Measurements from ENCODE around the gene MKKS. TPM values are rescaled to one million over a fixed set of nuclear protein-coding genes. Genes with fewer than 3 reads are reported as not detected.

MKKS gene
- polyA plus RNA-seq, 2 of the 4 experiments (the other 2 are of a cell fraction) = 24.3 to 85.2 TPM

- Histone ChIP-seq H3K9me3 (peaks cover 15% of the 10 kb centered on the region), H3K27ac (peak overlapping the region; percentile 36 to 77; a peak in 5 of 6 replicates), H3K4me1 (no peaks in the 10 kb centered on the region), H3K4me2 (no peak overlapping the region), H3K4me3 (no peak overlapping the region)
- CTCF ChIA-PET = interaction anchor here (0.6 to 2.1 kb wide), 7 partner anchors 10 to 560 kb away, joined by 3 to 8 read pairs (median 4); no protein-coding TSS in a partner anchor
- ATAC-seq (no peak; a peak in 1 of 6 replicates), FAIRE-seq (peak; percentile 76), DNase-seq (ENCODE audit: low read depth in 1 of 2, low spot score in 1 of 2) (peak in 1 of 2 experiments; percentile 56)
- peak; percentile 54 for TF ChIP-seq CTCF (IDR thresholded peaks at IDR 0.05)
- peak; percentile 57 to 65 for TF ChIP-seq RAD21 (conservative IDR thresholded peaks at IDR 0.05 in 1 of 2, IDR thresholded peaks at IDR 0.05 in 1 of 2)
- TF ChIP-seq EP300 (IDR thresholded peaks at IDR 0.05) = no peak
- TF ChIP-seq ELK1 (IDR thresholded peaks at IDR 0.05; ENCODE audit: low read depth, low read length) = no peak
- 0 out of 4 replicates have a peak, but pooled peaks of 1 of the 2 experiments have one; percentile 18 for TF ChIP-seq CEBPB (IDR thresholded peaks at IDR 0.05)
- peak; percentile 57; the same call in 2 of the 3 replicates for TF ChIP-seq SMC3 (IDR thresholded peaks at IDR 0.05)
- TF ChIP-seq MAFK (IDR thresholded peaks at IDR 0.05; ENCODE audit: partially characterized antibody) = peak; percentile 85
- POLR2A ChIA-PET = no interaction called here
- WGBS (ENCODE audit: missing lambda C conversion rate) = 45% methylated on average over 2 of the region's 2 CpGs
These were observed 52.5 kb downstream of the MKKS start for GRCh38 chr20:10381477-10381876.

- ChIA-PET POLR2A (no interaction called here), CTCF (interaction anchor here (1.8 to 1.9 kb wide), 2 partner anchors 18 to 48 kb away, joined by 4 read pairs; no protein-coding TSS in a partner anchor)
- 77% methylated on average over 7 of the region's 7 CpGs for WGBS (ENCODE audit: missing lambda C conversion rate)
- no peaks in the 10 kb centered on the region for H3K4me1 ChIP-seq
- TF ChIP-seq MYC (IDR thresholded peaks at IDR 0.05; ENCODE audit: borderline replicate concordance, low read length) (no peak), CEBPB (IDR thresholded peaks at IDR 0.05) (no peak), HMGXB4 (CRISPR knock-in tag; IDR thresholded peaks at IDR 0.05; ENCODE audit: borderline replicate concordance) (no peak), FOSL2 (IDR thresholded peaks at IDR 0.05) (no peak), FOSL2 (CRISPR knock-in tag; IDR thresholded peaks at IDR 0.05) (no peak), JUNB (IDR thresholded peaks at IDR 0.05) (no peak), NR3C1 (IDR thresholded peaks at IDR 0.05) (no peak), MAZ (IDR thresholded peaks at IDR 0.05; ENCODE audit: borderline replicate concordance, low read depth, low read length) (no peak), RAD21 (conservative IDR thresholded peaks at IDR 0.05 in 1 of 2, IDR thresholded peaks at IDR 0.05 in 1 of 2) (no peak), E2F6 (IDR thresholded peaks at IDR 0.05; ENCODE audit: borderline replicate concordance, low read depth) (no peak), POLR2AphosphoS2 (conservative IDR thresholded peaks at IDR 0.05; ENCODE audit: low read length) (no peak), ELK1 (IDR thresholded peaks at IDR 0.05; ENCODE audit: low read depth, low read length) (no peak), ESRRA (IDR thresholded peaks at IDR 0.05; ENCODE audit: borderline replicate concordance, low read length) (no peak), EHMT2 (IDR thresholded peaks at IDR 0.05; ENCODE audit: low read depth) (no peak), NPAS2 (CRISPR knock-in tag; IDR thresholded peaks at IDR 0.05; ENCODE audit: borderline replicate concordance) (no peak), MAFK (IDR thresholded peaks at IDR 0.05; ENCODE audit: partially characterized antibody) (no peak), MAX (IDR thresholded peaks at IDR 0.05) (no peak), REST (IDR thresholded peaks at IDR 0.05) (no peak)
- no peak overlapping the region for H3K4me2 ChIP-seq
- ATAC-seq (no peak), FAIRE-seq (no peak), DNase-seq (ENCODE audit: low read depth in 1 of 2, low spot score in 1 of 2) (no peak)
- no peak overlapping the region for H3K4me3 ChIP-seq
- peak overlapping the region in 1 of 2 experiments; percentile 34; a peak in 2 of 6 replicates for H3K27ac ChIP-seq
- H3K9me3 ChIP-seq = peaks cover 29% of the 10 kb centered on the region
These were observed 54.3 kb downstream of the MKKS start for GRCh38 chr20:10379761-10380160.
